ENCODE measurements around the gene ZNF182.
"Not testable (repeated sequence)": the region's sequence is repeated elsewhere in the genome, so short reads cannot be mapped to it uniquely, and the experiment has no call there.

- TF ChIP-seq CTCF, POLR2A (IDR thresholded peaks at IDR 0.05): not testable (repeated sequence)
These were observed 5.7 kb upstream of the ZNF182 start for GRCh38 chrX:48009445-48009960.
